ENCODE data around the gene FAM83B.
"Not testable (repeated sequence)": the region's sequence is repeated elsewhere in the genome, so short reads cannot be mapped to it uniquely, and the experiment has no call there.

The FAM83B gene

GRCh38 chr6:54864272-54864671 is 17.7 kb downstream of the FAM83B start:
- DNase-seq: no peak

GRCh38 chr6:54865091-54865631 is 18.6 kb downstream of the FAM83B start:
- no peak for DNase-seq

GRCh38 chr6:54868556-54868955 is 22.0 kb downstream of the FAM83B start:
- DNase-seq: no peak

- DNase-seq: no peak
Measured at GRCh38 chr6:54873599-54873998, 27.0 kb downstream of the FAM83B start.

GRCh38 chr6:54874349-54875048 is 27.9 kb downstream of the FAM83B start:
- no peak for DNase-seq

- DNase-seq: no peak
Measured at GRCh38 chr6:54875539-54875938, 29.0 kb downstream of the FAM83B start.

GRCh38 chr6:54876365-54876764 is 29.8 kb downstream of the FAM83B start:
- DNase-seq: no peak

- no peak for DNase-seq
Measured at GRCh38 chr6:54876871-54877270, 30.3 kb downstream of the FAM83B start.

- DNase-seq: no peak
Measured at GRCh38 chr6:54877713-54878317, 31.2 kb downstream of the FAM83B start.

- DNase-seq: no peak
Measured at GRCh38 chr6:54878718-54879117, 32.1 kb downstream of the FAM83B start.

GRCh38 chr6:54879188-54879985 is 32.8 kb downstream of the FAM83B start:
- DNase-seq: no peak

GRCh38 chr6:54881067-54881730 is 34.6 kb downstream of the FAM83B start:
- no peak for DNase-seq

- DNase-seq: not testable (repeated sequence)
Measured at GRCh38 chr6:54881891-54882290, 35.3 kb downstream of the FAM83B start.

GRCh38 chr6:54886932-54887584 is 40.5 kb downstream of the FAM83B start:
- no peak for DNase-seq

GRCh38 chr6:54891536-54891935 is 45.0 kb downstream of the FAM83B start:
- no peak for DNase-seq

- DNase-seq: no peak
Measured at GRCh38 chr6:54892831-54893230, 46.3 kb downstream of the FAM83B start.

GRCh38 chr6:54893818-54894217 is 47.2 kb downstream of the FAM83B start:
- DNase-seq: no peak

GRCh38 chr6:54896302-54896701 is 49.7 kb downstream of the FAM83B start:
- DNase-seq: no peak

- DNase-seq: no peak
Measured at GRCh38 chr6:54897462-54898189, 51.1 kb downstream of the FAM83B start.

- no peak for DNase-seq
Measured at GRCh38 chr6:54898767-54899166, 52.2 kb downstream of the FAM83B start.

GRCh38 chr6:54899442-54899841 is 52.9 kb downstream of the FAM83B start:
- DNase-seq: no peak

GRCh38 chr6:54899986-54900385 is 53.4 kb downstream of the FAM83B start:
- no peak for DNase-seq
